Activated T-helper 1 cell treated with anti-CD3 and anti-CD28 coated beads, Interleukin-2, amount 50 U/mL, for 16 hours (primary cell): ENCODE data around the gene ATOH8.

Source experiments
- DNase-seq, 2 donors: peaks; one replicate each; pipeline ENCODE4 v3.0.0-alpha.2; 2020; ENCODE audit warnings: low read depth in 1 of 2, low spot score in 1 of 2

Gene ATOH8

GRCh38 chr2:85769983-85770362 lies 16.2 kb downstream of the ATOH8 start:
- no peak for DNase-seq

- DNase-seq = no peak
Measured at GRCh38 chr2:85770369-85770768, 16.6 kb downstream of the ATOH8 start.

- DNase-seq = no peak
Measured at GRCh38 chr2:85770786-85771409, 17.1 kb downstream of the ATOH8 start.

- DNase-seq = no peak
Measured at GRCh38 chr2:85771486-85771885, 17.7 kb downstream of the ATOH8 start.

- no peak for DNase-seq
Measured at GRCh38 chr2:85772019-85772745, 18.4 kb downstream of the ATOH8 start.

GRCh38 chr2:85772841-85773491 lies 19.2 kb downstream of the ATOH8 start:
- DNase-seq = no peak

- no peak for DNase-seq
Measured at GRCh38 chr2:85773692-85774091, 19.9 kb downstream of the ATOH8 start.

- no peak for DNase-seq
Measured at GRCh38 chr2:85774126-85774978, 20.6 kb downstream of the ATOH8 start.

- no peak for DNase-seq
Measured at GRCh38 chr2:85775406-85776381, 21.9 kb downstream of the ATOH8 start.

GRCh38 chr2:85776672-85777071 lies 22.9 kb downstream of the ATOH8 start:
- no peak for DNase-seq

GRCh38 chr2:85777441-85777861 lies 23.7 kb downstream of the ATOH8 start:
- DNase-seq = no peak

GRCh38 chr2:85778646-85779379 lies 25.0 kb downstream of the ATOH8 start:
- DNase-seq = no peak

GRCh38 chr2:85779641-85780315 lies 26.0 kb downstream of the ATOH8 start:
- DNase-seq = no peak

GRCh38 chr2:85780316-85781012 lies 26.7 kb downstream of the ATOH8 start:
- DNase-seq = no peak

GRCh38 chr2:85781013-85781332 lies 27.2 kb downstream of the ATOH8 start:
- no peak for DNase-seq

GRCh38 chr2:85783796-85784195 lies 30.0 kb downstream of the ATOH8 start:
- DNase-seq = no peak

- no peak for DNase-seq
Measured at GRCh38 chr2:85784474-85784986, 30.7 kb downstream of the ATOH8 start.

GRCh38 chr2:85785027-85785822 lies 31.4 kb downstream of the ATOH8 start:
- DNase-seq = no peak
